Transverse colon (tissue), 4 donors: ENCODE data around the gene GDPGP1. TPM values are rescaled to one million over a fixed set of nuclear protein-coding genes. Genes with fewer than 3 reads are reported as not detected.
A peak's percentile ranks its signal among the peaks of the same experiment; 100 is the strongest.

Experiments
- DNase-seq: peaks from one replicate; pipeline ENCODE4 v3.0.0-alpha.2; 2019
- H3K27ac ChIP-seq, 4 donors: fragments of 200-600 bp; sonication (generic); 2 replicates each; pipeline ENCODE4 v1.5.1; 2016 to 2018; ENCODE audit warnings: inconsistent platforms in 4 of 4
- H3K27me3 ChIP-seq: fragments of 200-600 bp; sonication (generic); 2 replicates; pipeline ENCODE4 v1.5.1; 2017; ENCODE audit warnings: inconsistent platforms
- H3K36me3 ChIP-seq, 4 donors: fragments of 200-600 bp; sonication (generic); 2 replicates each; pipeline ENCODE4 v1.5.1; 2017 to 2019; ENCODE audit warnings: inconsistent platforms in 4 of 4
- H3K4me1 ChIP-seq, 4 donors: fragments of 200-600 bp; sonication (generic); 2 replicates each; pipeline ENCODE4 v1.5.1; 2017 to 2020; ENCODE audit warnings: inconsistent platforms in 4 of 4
- H3K4me3 ChIP-seq, 4 donors: fragments of 200-600 bp; sonication (generic); 1 replicate in 1 of 4; 2 replicates in 3 of 4; pipeline versions ENCODE4 v1.5.1 to v1.6.1; 2017 to 2019; ENCODE audit warnings: inconsistent platforms in 4 of 4
- H3K9me3 ChIP-seq, 2 donors: fragments of 200-600 bp; sonication (generic); 2 replicates each; pipeline ENCODE4 v1.5.1; 2017 to 2019; ENCODE audit warnings: inconsistent platforms in 2 of 2
- CTCF ChIP-seq, 5 experiments: fragments of 200-600 bp in 3 of 5; fragments of 450-650 bp in 2 of 5; sonication (generic) in 3 of 5; IDR thresholded peaks; 1 replicate in 2 of 5; 2 replicates in 3 of 5; pipeline ENCODE4 v1.5.1; 2016 to 2017; ENCODE audit warnings: antibody characterized with exemption in 5 of 5, inconsistent platforms in 3 of 5, mild to moderate bottlenecking in 2 of 5, moderate library complexity in 1 of 5
- EP300 ChIP-seq: sonication (generic); formaldehyde crosslinking; IDR thresholded peaks from one replicate; pipeline ENCODE4 v1.6.1; 2017; ENCODE audit warnings: antibody characterized with exemption, low read depth
- POLR2A ChIP-seq: fragments of 450-650 bp; IDR thresholded peaks from one replicate; pipeline ENCODE4 v1.6.1; 2016; ENCODE audit warnings: antibody characterized with exemption, mild to moderate bottlenecking, moderate library complexity
- POLR2AphosphoS5 ChIP-seq, 3 donors: sonication (generic); formaldehyde crosslinking; IDR thresholded peaks; one replicate each; pipeline ENCODE4 v1.6.1; 2016; ENCODE audit warnings: antibody characterized with exemption in 3 of 3
- WGBS, 2 donors: methylation state at CpG; one replicate each; pipeline ENCODE4 v1.1.5; 2018; ENCODE audit warnings: low coverage in 1 of 2; 5-methylcytosine and 5-hydroxymethylcytosine counted together
- in situ Hi-C, 4 donors: fragments of 200-750 bp; cut with MboI; loops; one replicate each; pipeline versions ENCODE4 v1.15.0 to v1.15.1; 2017; ENCODE audit warnings: low sequenced_read_pairs in 3 of 4, low pct_ligation_motif_present in 1 of 4, low pct_unique_long_range_greater_than_20kb in 1 of 4
- intact Hi-C: fragments of 100-400 bp; cut with DNase I; formaldehyde crosslinking; loops from one replicate; pipeline ENCODE4 v1.15.1; 2023; ENCODE audit warnings: low total_unique reads
- total RNA-seq, 4 donors: library from RNA; depleted of rRNA; stranded (reverse); fragments of >200 nt; gene quantifications; one replicate each; pipeline ENCODE4 v1.1.0, GENCODE V29; 2016

Gene GDPGP1
- total RNA-seq, 4 donors from 2014 or later, result 6.8 to 28.8 (median 21.3) TPM

- Histone ChIP-seq H3K9me3 (no peaks in the 10 kb centered on the region), H3K4me3 (no peak overlapping the region), H3K4me1 (peaks cover 56 to 89% (median 63%) of the 10 kb centered on the region in 4 donors), H3K27ac (peak overlapping the region; percentile 82 to 99 (median 94)), H3K36me3 (no peaks in the 10 kb centered on the region), H3K27me3 (no peaks in the 10 kb centered on the region)
- intact Hi-C loops (no loop called here), in situ Hi-C loops (no loop called here)
- no peak for DNase-seq
- TF ChIP-seq POLR2AphosphoS5 (IDR thresholded peaks at IDR 0.05) (no peak), POLR2A (no peak)
- WGBS, 2 donors, result 69 to 70% methylated on average over 8 of the region's 8 CpGs
These were observed 44.9 kb upstream of the GDPGP1 start for GRCh38 chr15:90188914-90189748.

GRCh38 chr15:90189781-90190467 is 44.1 kb upstream of the GDPGP1 start:
- in situ Hi-C loops (no loop called here), intact Hi-C loops (no loop called here)
- WGBS, 2 donors, result 80% methylated on average over 10 of the region's 10 CpGs; no CpG with 5 or more reads in 1 of the 2 donors
- Histone ChIP-seq H3K27me3 (no peaks in the 10 kb centered on the region), H3K27ac (peak overlapping the region; percentile 82 to 99 (median 94)), H3K4me3 (no peak overlapping the region), H3K36me3 (no peaks in the 10 kb centered on the region), H3K4me1 (peaks cover 54 to 85% (median 63%) of the 10 kb centered on the region in 4 donors), H3K9me3 (no peaks in the 10 kb centered on the region)
- DNase-seq, result no peak
- TF ChIP-seq POLR2AphosphoS5 (IDR thresholded peaks at IDR 0.05), result no peak
- no peak for TF ChIP-seq CTCF (IDR thresholded peaks at IDR 0.05)
- TF ChIP-seq POLR2A, result peak; percentile 10
- TF ChIP-seq EP300, result no peak

GRCh38 chr15:90190606-90191343 is 43.2 kb upstream of the GDPGP1 start:
- no peaks in the 10 kb centered on the region for H3K36me3 ChIP-seq
- in situ Hi-C loops (no loop called here), intact Hi-C loops (no loop called here)
- peak overlapping the region; percentile 82 to 99 (median 94) for H3K27ac ChIP-seq
- H3K27me3 ChIP-seq, result no peaks in the 10 kb centered on the region
- H3K4me1 ChIP-seq, result peaks cover 54 to 79% (median 60%) of the 10 kb centered on the region in 4 donors
- peak; percentile 91 for DNase-seq
- peak; percentile 36 to 48 (median 40) for TF ChIP-seq POLR2AphosphoS5 (IDR thresholded peaks at IDR 0.05)
- no peak for TF ChIP-seq CTCF (IDR thresholded peaks at IDR 0.05)
- peak; percentile 31 for TF ChIP-seq POLR2A
- no peaks in the 10 kb centered on the region for H3K9me3 ChIP-seq
- 50% methylated on average over 10 of the region's 10 CpGs; no CpG with 5 or more reads in 1 of the 2 donors for WGBS, 2 donors
- no peak overlapping the region for H3K4me3 ChIP-seq

GRCh38 chr15:90191344-90191687 is 42.7 kb upstream of the GDPGP1 start:
- WGBS, 2 donors, result 20 to 31% methylated on average over 1 to 3 of the region's 3 CpGs
- Histone ChIP-seq H3K27ac (peak overlapping the region; percentile 82 to 99 (median 94)), H3K4me3 (no peak overlapping the region), H3K9me3 (no peaks in the 10 kb centered on the region), H3K36me3 (no peaks in the 10 kb centered on the region), H3K27me3 (no peaks in the 10 kb centered on the region), H3K4me1 (peaks cover 50 to 74% (median 56%) of the 10 kb centered on the region in 4 donors)
- DNase-seq, result no peak
- intact Hi-C loops (no loop called here), in situ Hi-C loops (no loop called here)
- TF ChIP-seq POLR2A (no peak), EP300 (no peak), CTCF (IDR thresholded peaks at IDR 0.05) (no peak), POLR2AphosphoS5 (IDR thresholded peaks at IDR 0.05) (no peak)
